OCI-LY3 (cell line): ENCODE measurements around the gene CCDC136.

Source experiments
- H2AFZ ChIP-seq: fragments of 200-600, 300-600 bp; shearing (Covaris generic); 2 replicates; pipeline ENCODE4 v1.6.0; 2014; ENCODE audit warnings: antibody characterized with exemption, low read depth, low read length
- H3K27ac ChIP-seq: fragments of 200-600, 300-600 bp; sonication (generic); 2 replicates; pipeline ENCODE4 v1.5.1; 2014; ENCODE audit warnings: mild to moderate bottlenecking, low read length, moderate library complexity, mixed read lengths
- H3K27me3 ChIP-seq: fragments of 200-600, 300-600 bp; sonication (generic); 2 replicates; pipeline ENCODE4 v1.6.1; 2014; ENCODE audit warnings: low read depth, low read length, mixed read lengths
- H3K36me3 ChIP-seq: fragments of 200-600, 300-600 bp; sonication (generic); replicated peaks from 2 replicates; pipeline ENCODE3; 2014; ENCODE audit warnings: low read depth, low read length, mixed read lengths
- H3K4me1 ChIP-seq: fragments of 300-600, 200-600 bp; sonication (generic); 2 replicates; pipeline ENCODE4 v1.6.1; 2014; ENCODE audit warnings: low read length, mixed read lengths
- H3K4me2 ChIP-seq: fragments of 200-600, 300-600 bp; sonication (generic); 2 replicates; pipeline ENCODE4 v1.6.1; 2014; ENCODE audit warnings: low read length, mixed read lengths
- H3K4me3 ChIP-seq: fragments of 300-600, 200-600 bp; sonication (generic); 2 replicates; pipeline ENCODE4 v1.5.1; 2014; ENCODE audit warnings: antibody characterized with exemption, mild to moderate bottlenecking, low read length, moderate library complexity
- H3K79me2 ChIP-seq: fragments of 300-600, 200-600 bp; shearing (Covaris generic); 2 replicates; pipeline ENCODE4 v1.6.1; 2014; ENCODE audit warnings: mild to moderate bottlenecking, low read length, mixed read lengths
- H3K9ac ChIP-seq: fragments of 300-600, 200-600 bp; shearing (Covaris generic); 2 replicates; pipeline ENCODE4 v1.6.0; 2014; ENCODE audit warnings: mild to moderate bottlenecking, low read length, moderate library complexity
- H3K9me3 ChIP-seq: fragments of 200-600, 300-600 bp; shearing (Covaris generic); 2 replicates; pipeline ENCODE4 v1.6.1; 2014; ENCODE audit warnings: low read length, mixed read lengths; ENCODE audit not compliant: insufficient read depth
- H4K20me1 ChIP-seq: fragments of 200-600, 300-600 bp; sonication (generic); 2 replicates; pipeline ENCODE4 v1.6.1; 2016; ENCODE audit warnings: low read length, mixed read lengths; ENCODE audit not compliant: insufficient read depth
- EZH2phosphoT487 ChIP-seq: fragments of 200-600 bp; shearing (Covaris generic); IDR thresholded peaks from 2 replicates; pipeline ENCODE4 v1.6.1; 2018; ENCODE audit warnings: antibody characterized with exemption, mixed run types, low read depth
- TF ChIP-seq, protein P1 (sequence below): fragments of 200-600, 300-600 bp; sonication (generic); IDR thresholded peaks from 2 replicates; pipeline ENCODE4 v1.5.1; 2014; ENCODE audit warnings: antibody characterized with exemption, low read length, low read depth

CCDC136 gene

DNA sequence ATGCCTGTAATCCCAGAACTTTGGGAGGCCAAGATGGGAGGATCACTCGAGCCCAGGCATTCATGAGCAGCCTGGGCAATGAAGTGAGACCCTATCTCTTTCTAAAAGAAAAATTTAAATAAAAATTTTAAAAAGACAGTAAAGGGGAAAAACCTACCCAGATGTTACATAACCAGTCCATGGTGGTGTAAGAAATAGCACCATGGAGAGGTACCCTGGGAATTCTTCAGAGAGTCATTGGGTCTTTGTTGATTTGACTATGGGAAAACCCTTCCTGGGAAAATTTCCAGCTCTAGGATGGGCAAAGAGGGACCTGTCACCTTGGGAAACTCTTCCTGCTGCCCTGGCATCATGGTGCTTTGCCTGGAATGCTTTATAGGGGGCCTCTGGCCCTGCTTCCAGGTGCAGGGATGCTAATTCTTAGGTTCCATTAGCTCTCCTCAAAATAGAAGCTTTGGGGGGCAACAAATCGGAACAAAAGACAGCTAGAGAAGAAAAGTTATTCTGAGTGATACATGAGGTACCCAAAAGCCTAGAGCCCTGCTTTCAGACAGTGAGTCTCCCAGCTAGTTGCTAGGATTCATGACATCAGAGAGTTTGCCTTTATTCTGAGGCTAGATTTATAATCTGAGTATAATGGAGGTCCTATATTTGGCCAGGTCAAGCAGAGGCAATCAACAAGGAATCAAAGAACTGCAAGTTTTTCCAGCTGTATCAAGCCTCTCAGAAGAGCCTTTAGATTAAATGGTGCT, 10.1 kb downstream of the CCDC136 start:
- no peak overlapping the region for H3K9ac ChIP-seq
- no peaks in the 10 kb centered on the region for H3K9me3 ChIP-seq
- no peak overlapping the region for H2AFZ ChIP-seq
- no peaks in the 10 kb centered on the region for H3K27me3 ChIP-seq
- no peaks in the 10 kb centered on the region for H4K20me1 ChIP-seq
- peaks cover 24% of the 10 kb centered on the region for H3K4me1 ChIP-seq
- H3K4me3 ChIP-seq, result no peak overlapping the region
- no peak for TF ChIP-seq EZH2phosphoT487
- TF ChIP-seq, protein P1, sequence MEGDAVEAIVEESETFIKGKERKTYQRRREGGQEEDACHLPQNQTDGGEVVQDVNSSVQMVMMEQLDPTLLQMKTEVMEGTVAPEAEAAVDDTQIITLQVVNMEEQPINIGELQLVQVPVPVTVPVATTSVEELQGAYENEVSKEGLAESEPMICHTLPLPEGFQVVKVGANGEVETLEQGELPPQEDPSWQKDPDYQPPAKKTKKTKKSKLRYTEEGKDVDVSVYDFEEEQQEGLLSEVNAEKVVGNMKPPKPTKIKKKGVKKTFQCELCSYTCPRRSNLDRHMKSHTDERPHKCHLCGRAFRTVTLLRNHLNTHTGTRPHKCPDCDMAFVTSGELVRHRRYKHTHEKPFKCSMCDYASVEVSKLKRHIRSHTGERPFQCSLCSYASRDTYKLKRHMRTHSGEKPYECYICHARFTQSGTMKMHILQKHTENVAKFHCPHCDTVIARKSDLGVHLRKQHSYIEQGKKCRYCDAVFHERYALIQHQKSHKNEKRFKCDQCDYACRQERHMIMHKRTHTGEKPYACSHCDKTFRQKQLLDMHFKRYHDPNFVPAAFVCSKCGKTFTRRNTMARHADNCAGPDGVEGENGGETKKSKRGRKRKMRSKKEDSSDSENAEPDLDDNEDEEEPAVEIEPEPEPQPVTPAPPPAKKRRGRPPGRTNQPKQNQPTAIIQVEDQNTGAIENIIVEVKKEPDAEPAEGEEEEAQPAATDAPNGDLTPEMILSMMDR, result no peak
- H3K4me2 ChIP-seq, result 0 out of 2 replicates have a peak overlapping the region, but pooled peaks have one; percentile 45
- no peaks in the 10 kb centered on the region for H3K36me3 ChIP-seq
- no peak overlapping the region for H3K27ac ChIP-seq
- H3K79me2 ChIP-seq, result no peaks in the 10 kb centered on the region

DNA sequence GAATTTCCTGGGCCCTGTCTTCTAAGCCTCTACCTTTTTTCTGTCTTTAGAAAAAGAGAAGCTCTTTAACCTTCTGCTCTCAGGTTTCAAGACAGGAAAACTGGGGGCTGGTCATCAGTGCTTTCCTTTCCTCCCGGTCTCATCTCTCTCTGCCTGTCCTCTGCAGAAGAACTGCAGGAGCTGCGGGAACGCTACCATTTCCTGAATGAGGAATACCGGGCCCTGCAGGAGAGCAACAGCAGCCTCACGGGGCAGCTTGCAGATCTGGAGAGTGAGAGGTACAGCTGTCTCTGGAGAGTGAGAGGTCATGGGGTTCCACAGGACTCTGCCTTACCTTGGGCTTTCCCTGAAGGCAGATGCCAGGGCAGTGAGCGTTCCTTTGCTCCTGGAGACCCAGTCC, 12.7 kb downstream of the CCDC136 start:
- TF ChIP-seq, protein P1, result no peak
- no peaks in the 10 kb centered on the region for H3K36me3 ChIP-seq
- H3K9ac ChIP-seq, result no peak overlapping the region
- peaks cover 20% of the 10 kb centered on the region for H3K4me1 ChIP-seq
- H3K27me3 ChIP-seq, result no peaks in the 10 kb centered on the region
- H3K79me2 ChIP-seq, result no peaks in the 10 kb centered on the region
- H3K9me3 ChIP-seq, result no peaks in the 10 kb centered on the region
- H4K20me1 ChIP-seq, result no peaks in the 10 kb centered on the region
- H3K4me3 ChIP-seq, result no peak overlapping the region
- no peak overlapping the region for H2AFZ ChIP-seq
- no peak overlapping the region for H3K27ac ChIP-seq
- H3K4me2 ChIP-seq, result no peak overlapping the region

DNA sequence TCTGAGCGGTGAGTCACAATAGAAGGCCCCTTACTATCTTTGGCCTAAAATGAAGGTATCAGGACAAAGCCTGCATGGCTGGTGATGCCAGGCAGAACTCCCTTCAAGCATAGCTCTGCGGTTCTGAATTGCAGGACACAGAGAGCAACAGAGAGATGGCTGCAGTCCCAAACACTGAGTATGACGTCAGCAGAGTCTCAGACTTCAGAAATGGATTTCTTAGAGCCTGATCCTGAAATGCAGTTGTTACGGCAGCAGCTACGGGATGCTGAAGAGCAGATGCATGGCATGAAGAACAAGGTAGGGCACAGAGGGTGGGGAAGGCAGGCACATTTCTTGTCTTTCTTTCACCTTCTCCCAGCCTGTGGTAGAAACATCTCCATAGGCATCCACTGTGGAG, 13.5 kb downstream of the CCDC136 start:
- H3K9me3 ChIP-seq, result no peaks in the 10 kb centered on the region
- no peak overlapping the region for H3K27ac ChIP-seq
- no peaks in the 10 kb centered on the region for H3K79me2 ChIP-seq
- H3K36me3 ChIP-seq, result no peaks in the 10 kb centered on the region
- no peak overlapping the region for H2AFZ ChIP-seq
- no peak for TF ChIP-seq EZH2phosphoT487
- TF ChIP-seq, protein P1, result no peak
- no peak overlapping the region for H3K4me2 ChIP-seq
- H3K4me3 ChIP-seq, result no peak overlapping the region
- H3K4me1 ChIP-seq, result peaks cover 17% of the 10 kb centered on the region
- no peaks in the 10 kb centered on the region for H3K27me3 ChIP-seq
- H3K9ac ChIP-seq, result no peak overlapping the region
- H4K20me1 ChIP-seq, result no peaks in the 10 kb centered on the region

DNA sequence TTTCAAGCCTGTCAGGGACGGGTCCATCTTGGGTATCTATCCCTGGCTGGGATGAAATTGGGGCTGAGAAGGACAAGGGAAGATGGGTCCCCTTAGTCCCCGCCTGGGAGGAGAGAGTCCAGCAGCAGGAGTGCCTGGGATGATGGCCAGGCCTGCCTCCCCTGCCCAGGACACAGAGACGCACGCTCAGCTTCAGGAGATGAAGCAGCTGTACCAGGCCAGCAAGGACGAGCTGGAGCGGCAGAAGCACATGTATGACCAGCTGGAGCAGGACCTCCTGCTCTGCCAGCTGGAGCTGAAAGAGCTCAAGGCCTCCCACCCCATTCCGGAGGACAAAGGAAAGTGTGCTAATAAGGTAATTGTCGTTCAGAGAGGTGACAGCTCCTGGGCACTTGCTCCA, 15.4 kb downstream of the CCDC136 start:
- H3K27ac ChIP-seq, result no peak overlapping the region
- H3K79me2 ChIP-seq, result no peaks in the 10 kb centered on the region
- H3K36me3 ChIP-seq, result no peaks in the 10 kb centered on the region
- H3K9ac ChIP-seq, result no peak overlapping the region
- no peaks in the 10 kb centered on the region for H4K20me1 ChIP-seq
- H3K4me1 ChIP-seq, result no peaks in the 10 kb centered on the region
- no peak overlapping the region for H3K4me2 ChIP-seq
- H3K4me3 ChIP-seq, result no peak overlapping the region
- TF ChIP-seq, protein P1, result no peak
- no peak for TF ChIP-seq EZH2phosphoT487
- H3K27me3 ChIP-seq, result no peaks in the 10 kb centered on the region
- H3K9me3 ChIP-seq, result no peaks in the 10 kb centered on the region
- H2AFZ ChIP-seq, result no peak overlapping the region
